HG03175 (cell line): ENCODE results near the gene GLB1L.
A peak's percentile ranks its signal among the peaks of the same experiment; 100 is the strongest.

Experiments used
- ATAC-seq: cut with Tn5 transposase; IDR thresholded peaks from one replicate; pipeline ENCODE4 v1.9.1; 2021; ENCODE audit warnings: mild to moderate bottlenecking, moderate library complexity; ENCODE audit not compliant: unreplicated experiment

The GLB1L gene

DNA sequence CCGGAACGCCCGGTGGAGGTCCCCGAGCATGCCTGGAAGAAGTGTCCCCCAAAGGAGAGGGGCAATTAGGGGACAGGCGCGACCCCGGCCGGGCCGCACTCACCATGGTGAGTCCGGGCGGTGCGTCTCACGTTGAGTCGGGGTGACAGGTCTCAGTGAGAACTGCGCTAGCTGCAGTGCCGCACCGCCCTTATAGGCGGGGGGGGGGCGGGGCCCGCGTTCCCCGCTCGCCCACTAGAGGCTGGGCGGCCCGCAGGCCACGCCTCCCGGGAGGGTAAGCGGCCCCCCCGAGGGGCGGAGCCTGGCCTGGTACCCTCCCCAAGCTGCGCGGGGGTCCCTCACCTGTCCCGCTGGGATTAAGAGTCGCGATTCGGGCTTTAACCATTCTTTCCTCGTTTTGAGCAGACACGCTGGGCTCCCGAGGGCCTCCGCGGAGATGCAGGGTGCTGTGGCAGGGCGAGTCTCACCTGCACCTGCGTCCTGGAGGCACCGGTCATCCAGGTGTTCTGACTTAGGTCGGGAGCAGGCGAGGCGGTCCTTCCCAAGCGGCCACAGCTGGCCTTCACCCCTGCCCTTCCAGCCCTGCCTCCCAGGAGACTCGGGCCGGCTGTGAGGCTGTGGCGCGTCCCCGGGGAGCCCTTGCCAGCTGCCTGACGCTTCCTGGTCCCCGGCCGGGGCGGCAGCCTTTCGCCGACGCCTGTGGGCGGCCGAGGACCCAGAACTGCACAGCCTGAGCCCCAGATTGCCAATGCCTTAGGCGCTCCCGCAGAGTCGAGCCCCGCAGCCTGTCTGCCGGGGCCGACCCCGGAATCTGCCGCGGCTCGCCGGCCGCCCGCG lies 8.7 kb upstream of the GLB1L start, which contains the start of gene TUBA4A:
Gene TUBA4A, minus strand, starts transcription at position 166 of the 837 bp plus-strand sequence. Its CDS starts 60 bp downstream, at position 106.
- peak; percentile 51 for ATAC-seq

- ATAC-seq, result peak; percentile 6
Measured at GRCh38 chr2:219252900-219253752, 7.9 kb upstream of the GLB1L start, which contains the start of gene TUBA4B. Gene TUBA4B, plus strand, starts transcription at chr2:219253243. Its CDS starts 165 bp downstream, at chr2:219253408.

DNA sequence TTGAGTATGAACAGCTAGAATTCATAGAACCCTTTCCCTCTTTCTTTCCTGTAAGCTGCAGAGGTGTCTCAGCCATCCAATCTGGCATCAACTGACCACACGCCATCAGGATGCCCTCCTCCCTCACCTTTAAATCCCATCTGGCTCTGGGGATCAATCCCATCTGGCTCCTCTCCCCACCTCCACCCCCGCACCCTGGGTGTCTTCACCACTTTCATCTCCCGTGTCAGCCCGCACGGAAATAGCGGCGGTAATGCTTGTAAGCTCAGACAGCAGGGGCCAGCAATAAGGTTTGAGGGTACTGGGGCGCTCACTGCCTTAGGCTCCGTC lies 7.3 kb upstream of the GLB1L start:
- ATAC-seq, result no peak

- ATAC-seq, result no peak
Measured at GRCh38 chr2:219252084-219252483, 6.8 kb upstream of the GLB1L start.

DNA sequence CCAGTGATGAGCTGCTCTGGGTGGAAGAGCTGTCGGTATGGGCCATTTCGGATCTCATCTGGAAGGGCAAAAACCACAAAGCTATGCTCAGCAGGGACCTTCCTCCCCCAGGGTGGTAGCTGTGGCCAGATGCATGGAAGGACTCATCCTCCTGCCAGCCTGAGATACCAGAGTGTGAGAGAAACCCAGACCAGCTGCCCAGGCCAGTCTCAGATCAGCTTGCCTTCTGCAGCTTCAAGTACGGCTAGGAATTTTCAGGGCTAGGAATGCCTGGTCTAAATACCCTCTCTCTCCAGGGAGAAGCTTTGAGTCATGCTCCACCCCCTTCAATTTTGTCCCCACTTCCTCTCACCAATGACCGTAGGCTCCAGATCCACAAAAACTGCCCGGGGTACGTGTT lies 6.4 kb upstream of the GLB1L start:
- no peak for ATAC-seq

DNA sequence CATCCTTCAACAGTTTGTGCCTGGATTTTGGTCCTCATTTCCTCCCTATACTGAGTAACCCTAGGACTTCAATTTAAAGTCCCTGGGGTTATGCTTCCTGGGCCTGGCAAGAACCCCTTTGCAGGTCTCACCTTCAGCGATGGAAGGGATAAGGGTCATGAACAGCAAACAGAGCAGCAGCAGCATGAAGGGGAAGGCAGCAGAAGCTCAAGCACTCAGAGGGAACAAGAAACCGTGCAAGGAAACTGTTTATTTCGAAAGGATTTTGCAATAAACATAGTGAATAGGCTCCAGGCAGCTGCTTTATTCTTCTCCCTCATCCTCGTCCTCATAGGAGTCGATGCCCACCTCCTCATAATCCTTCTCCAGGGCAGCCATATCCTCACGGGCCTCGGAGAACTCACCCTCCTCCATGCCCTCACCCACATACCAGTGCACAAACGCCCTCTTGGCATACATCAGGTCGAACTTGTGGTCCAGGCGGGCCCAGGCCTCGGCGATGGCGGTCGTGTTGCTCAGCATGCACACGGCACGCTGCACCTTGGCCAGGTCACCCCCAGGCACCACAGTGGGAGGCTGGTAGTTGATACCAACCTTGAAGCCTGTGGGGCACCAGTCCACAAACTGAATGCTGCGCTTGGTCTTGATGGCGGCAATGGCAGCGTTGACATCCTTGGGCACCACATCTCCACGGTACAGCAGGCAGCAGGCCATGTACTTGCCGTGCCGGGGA lies 5.0 kb upstream of the GLB1L start:
- no peak for ATAC-seq

- ATAC-seq, result peak; percentile 52
Measured at GRCh38 chr2:219249203-219249980, 4.1 kb upstream of the GLB1L start.

DNA sequence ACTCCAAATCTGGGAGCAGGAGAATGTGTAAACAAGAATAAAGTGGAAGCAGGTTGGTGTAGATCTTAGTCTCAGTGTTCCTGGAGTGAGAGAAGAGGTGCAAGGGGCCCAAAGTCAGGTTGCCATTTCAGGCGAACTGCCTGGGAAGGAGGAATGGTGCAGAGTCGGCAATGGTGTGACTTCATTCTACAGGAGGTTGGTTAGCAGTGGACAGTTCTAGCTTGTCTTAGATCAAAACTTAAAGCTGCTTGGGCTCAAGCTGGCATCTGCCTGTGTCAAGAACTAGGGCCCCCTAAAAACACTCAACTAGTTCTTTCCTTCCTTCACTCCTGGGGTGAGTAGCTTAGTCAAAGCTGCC lies 3.6 kb upstream of the GLB1L start:
- no peak for ATAC-seq

DNA sequence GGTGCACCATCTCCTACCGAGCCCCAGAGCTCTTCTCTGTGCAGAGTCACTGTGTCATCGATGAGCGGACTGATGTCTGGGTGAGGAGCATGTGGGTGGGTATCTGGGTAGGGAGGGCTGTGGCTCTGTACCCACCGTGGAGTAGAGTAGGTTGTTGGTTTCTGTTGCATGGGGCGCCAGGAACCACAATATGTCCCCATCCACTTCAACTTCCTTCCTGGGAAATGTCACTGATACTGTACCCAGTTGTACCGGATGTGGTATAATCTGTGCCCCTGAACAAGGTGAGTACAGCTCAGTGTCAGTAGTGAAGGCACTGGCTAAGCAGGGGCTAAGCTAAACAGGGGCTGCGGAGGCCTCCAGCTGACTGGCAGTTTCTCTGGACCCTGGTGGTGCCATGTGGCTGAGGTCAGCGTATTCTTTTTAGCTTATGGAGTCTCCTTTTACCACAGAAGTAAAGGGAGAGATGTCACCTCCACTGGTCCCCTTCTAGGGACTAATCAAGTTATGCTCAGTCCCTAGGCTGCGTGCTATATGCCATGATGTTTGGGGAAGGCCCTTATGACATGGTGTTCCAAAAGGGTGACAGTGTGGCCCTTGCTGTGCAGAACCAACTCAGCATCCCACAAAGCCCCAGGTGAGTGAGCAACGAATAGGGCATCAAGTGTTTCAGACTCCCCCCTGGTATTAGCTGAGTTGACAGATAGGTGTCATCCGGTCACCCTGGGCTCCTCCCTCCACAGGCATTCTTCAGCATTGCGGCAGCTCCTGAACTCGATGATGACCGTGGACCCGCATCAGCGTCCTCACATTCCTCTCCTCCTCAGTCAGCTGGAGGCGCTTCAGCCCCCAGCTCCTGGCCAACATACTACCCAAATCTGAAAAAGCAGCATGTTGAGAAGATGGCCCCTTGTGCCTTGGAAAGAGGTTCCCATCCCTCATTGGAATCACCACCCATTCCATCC lies 2.7 kb upstream of the GLB1L start:
- ATAC-seq, result no peak

- no peak for ATAC-seq
Measured at GRCh38 chr2:219246559-219246958, 1.3 kb upstream of the GLB1L start.

- no peak for ATAC-seq
Measured at GRCh38 chr2:219245899-219246230, 621 bp upstream of the GLB1L start.

DNA sequence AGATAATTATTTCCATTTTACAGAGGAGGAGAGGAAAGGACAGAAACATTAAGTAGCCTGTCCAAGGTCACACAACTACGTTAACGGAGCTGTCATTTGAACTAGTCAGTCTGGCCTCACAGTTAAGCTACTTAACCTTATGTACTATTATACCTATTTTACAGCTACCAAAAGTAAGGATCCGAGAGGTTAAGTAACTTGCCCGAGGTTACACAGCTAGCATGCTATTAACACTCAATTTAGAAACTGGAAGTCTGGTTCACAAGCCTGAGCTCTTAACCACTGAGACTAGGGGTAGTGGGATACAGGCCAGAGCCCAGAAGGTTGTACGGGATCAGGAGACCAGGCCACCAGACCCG lies 476 bp downstream of the GLB1L start:
- no peak for ATAC-seq

DNA sequence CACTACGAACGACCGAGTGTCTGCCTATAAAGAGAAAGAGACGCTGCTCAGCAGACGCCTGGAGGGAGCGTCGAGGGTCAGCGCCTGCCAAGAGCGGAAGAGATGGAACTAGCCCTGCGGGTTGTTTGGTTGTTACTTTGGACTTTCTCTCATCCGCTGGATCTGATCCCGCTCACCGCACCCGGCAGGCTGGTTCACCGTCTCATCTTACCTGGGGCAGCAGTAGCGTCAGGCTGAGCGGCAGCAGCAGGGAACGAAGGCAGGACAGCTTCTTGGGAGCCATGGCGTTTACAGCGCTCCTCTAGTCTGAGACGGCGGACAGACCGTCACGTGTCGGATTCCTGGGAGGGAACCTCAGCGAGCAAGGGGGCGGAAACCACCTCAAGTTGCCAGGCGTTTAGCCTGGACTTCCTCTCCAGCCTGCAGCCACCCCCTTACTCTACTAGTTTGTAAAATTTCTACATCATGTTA lies 1.9 kb downstream of the GLB1L start:
- ATAC-seq, result no peak

DNA sequence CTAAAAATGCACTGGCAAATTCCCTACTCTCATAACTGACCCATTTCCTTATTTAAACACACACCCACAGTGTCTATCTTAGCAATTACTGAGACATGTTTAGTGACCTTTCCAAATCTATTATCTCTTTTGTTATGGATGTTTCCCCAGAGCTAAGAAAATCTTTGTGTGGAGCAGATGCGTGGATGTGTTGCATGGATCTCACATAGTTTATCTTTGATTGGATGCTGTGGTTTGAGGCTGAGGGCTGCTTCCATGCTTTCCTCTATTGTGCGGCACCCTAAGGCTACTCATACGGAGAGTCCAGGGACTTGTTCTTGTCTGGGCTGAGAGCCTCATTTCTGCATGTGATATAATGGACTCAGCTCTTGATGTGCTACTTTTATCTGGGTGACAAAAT lies 10.9 kb downstream of the GLB1L start:
- no peak for ATAC-seq

DNA sequence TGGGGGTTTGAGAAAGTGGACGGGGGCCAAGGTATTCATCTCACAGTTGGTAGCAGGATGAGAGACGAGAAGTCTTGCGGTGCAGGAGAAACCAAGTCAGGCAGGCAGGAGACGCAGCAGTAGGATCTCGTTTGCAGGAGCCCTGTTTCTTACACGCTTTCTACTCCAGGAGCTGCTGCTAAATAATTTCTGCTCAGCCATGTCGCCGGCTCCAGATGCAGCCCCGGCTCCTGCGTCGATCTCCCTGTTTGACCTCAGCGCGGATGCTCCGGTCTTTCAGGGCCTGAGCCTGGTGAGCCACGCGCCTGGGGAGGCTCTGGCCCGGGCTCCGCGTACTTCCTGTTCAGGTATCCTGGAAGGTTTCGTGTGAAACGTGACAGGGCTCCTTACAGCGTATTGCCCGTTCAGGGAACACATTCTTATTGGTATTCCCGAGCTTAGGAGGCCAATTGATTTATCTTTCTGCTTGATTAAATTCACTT lies 15.1 kb downstream of the GLB1L start:
- ATAC-seq, result no peak

- peak; percentile 98 for ATAC-seq
Measured at GRCh38 chr2:219229305-219230058, 15.8 kb downstream of the GLB1L start, which contains the start of the genes ANKZF1 and ATG9A. Gene ANKZF1, plus strand, starts transcription at chr2:219229806. Its CDS starts 452 bp downstream, at chr2:219230258. Gene ATG9A, minus strand, starts transcription at chr2:219229636. Its CDS starts 1,612 bp downstream, at chr2:219228024.

DNA sequence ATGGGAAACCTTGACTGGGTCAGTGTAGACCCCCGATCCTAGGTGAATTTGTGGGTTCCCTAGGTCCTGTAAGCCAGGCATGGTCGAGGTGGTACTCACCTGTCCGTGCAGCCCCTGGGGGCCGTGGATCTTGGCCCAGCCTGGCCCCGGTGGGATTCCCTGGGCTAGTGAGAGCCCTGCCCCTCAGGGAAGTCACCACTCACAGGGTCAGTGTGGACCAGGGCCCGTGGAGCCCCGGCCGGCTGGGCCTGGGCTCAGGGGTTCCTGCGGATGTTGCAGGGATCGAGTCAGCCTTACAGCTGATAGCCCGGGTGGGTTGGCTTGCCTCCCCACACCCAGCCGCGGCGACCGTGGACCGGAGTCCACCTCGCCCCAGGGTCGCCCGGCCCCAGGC lies 16.3 kb downstream of the GLB1L start:
- peak; percentile 7 for ATAC-seq
